Kasumi-1 (cell line): ENCODE measurements around the gene CXADR.
A peak's percentile ranks its signal among the peaks of the same experiment; 100 is the strongest.
"Not testable (repeated sequence)": the region's sequence is repeated elsewhere in the genome, so short reads cannot be mapped to it uniquely, and the experiment has no call there.

Experiments
- DNase-seq, 2 experiments: peaks; one replicate each; lab custom pipeline; 2025; lab: John Stamatoyannopoulos, UW

The CXADR gene

DNA sequence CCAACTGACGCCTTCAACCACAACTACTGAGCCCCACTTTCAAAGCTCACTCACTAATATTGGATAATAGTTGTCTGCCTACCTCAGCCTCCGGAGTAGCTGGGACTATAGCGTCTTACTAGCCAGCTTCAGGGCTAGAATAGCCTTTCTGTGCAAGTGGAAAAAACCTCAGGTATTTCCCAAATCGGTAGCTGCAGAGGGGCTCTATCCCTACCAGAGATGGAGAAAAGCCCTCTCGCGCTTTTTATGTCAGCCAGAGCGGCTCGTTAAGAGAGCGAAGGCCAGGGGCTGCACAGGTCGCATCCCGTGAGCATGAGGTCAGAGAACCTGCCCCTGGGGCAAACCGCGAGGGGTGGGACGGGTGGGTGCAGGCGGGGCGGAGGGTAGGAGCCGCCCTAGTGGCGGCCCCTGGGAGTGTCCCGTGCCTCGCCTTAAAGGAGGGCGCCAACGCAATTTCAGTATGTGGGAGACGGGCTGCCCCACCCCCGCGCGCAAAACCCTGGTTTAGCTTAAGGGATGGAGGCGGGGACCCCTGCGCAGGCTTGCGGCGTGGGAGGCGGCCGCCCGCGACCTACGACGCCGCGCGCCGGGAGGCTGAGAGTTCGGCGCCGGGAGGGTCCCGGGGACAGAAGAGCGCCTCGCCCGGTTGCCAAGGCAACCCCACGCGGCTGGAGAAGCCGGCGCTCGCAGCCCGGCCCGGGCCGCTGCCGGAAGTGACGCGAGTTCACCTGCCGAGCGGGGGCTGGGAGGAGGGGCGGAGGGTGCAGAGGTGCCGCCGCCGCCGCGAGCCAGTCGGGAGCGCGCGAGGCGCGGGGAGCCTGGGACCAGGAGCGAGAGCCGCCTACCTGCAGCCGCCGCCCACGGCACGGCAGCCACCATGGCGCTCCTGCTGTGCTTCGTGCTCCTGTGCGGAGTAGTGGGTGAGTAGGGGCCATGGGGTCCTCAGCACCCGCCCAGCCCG is at the start of gene CXADR:
CXADR (plus strand) TSS at position 791 of the 961 bp plus-strand sequence; CDS start at position 878, 87 bp downstream.
- peak; percentile 46 to 55 for DNase-seq

DNA sequence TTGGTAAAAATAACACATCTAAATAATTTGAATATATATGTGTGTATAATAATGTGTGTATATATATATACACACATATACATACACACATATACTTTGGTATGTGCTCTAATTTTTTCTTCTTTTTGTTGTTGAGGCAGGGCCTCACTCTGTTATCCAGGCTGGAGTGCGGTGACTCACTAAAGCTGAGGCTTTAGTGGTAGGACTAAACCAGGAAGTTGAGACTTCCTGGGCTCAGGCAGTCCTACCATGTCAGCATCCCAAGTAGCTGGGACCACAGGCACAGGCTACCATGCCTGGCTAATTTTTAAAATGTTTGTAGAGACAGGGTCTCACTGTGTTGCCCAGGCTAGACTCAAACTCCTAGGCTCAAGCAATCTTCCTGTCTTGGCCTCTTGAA is 46.7 kb upstream of the CXADR start:
- DNase-seq: peak; percentile 20 to 40

DNA sequence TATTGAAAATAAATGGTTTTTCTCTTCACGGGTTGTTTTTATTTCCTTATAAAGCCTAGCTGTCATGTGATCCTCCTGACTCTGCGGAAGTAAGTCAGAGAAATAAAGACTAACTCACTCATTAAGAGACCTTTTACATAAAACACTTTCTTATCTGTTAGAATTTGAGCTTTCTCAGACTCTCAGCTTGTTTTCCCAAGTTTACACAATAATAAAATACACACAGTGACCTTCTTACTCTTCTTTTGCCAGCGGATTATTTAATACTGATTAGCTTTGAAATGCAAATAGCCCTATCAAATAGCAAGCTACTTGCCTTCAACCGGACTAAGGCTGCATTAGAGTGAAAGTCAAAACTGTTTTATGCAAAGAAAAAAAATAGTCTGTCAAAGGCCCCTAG is 45.5 kb upstream of the CXADR start:
- DNase-seq: no peak

DNA sequence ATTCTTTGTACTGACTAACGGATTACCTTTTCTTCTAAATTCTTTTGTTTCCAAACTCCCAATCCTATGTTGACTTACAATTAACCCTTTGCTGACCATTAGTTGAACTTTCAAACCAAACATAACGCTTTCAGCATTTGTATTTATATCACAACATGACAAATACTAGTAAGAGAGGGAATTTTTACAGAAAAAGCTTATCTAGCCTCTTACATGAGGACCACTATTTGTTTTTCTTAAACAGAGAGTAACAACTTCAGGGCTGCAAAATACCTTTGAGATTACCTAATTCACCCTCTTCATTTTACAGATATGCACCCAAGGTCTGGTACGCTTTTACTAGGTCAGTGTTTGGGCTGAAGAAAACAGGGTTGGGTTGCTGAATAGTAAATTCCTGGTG is 45.0 kb upstream of the CXADR start:
- no peak for DNase-seq

DNA sequence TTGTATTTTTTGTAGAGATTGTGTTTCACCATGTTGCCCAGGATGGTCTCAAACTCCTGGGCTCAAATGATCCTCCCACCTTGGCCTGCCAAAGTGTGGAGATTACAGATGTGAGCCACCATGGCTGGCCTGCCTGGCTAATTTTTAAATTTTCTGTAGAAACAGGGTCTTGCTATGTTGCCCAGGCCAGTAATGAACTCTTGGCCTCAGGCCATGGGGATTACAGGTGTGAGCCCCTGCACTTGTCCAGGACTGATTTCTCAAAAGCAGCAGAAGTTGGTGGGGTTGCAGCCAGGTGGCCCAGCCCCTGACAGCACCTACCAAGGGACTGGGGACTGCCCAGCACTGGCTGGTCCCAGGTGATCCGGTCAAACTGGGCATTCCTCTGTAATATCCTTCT is 44.1 kb upstream of the CXADR start:
- DNase-seq: no peak

DNA sequence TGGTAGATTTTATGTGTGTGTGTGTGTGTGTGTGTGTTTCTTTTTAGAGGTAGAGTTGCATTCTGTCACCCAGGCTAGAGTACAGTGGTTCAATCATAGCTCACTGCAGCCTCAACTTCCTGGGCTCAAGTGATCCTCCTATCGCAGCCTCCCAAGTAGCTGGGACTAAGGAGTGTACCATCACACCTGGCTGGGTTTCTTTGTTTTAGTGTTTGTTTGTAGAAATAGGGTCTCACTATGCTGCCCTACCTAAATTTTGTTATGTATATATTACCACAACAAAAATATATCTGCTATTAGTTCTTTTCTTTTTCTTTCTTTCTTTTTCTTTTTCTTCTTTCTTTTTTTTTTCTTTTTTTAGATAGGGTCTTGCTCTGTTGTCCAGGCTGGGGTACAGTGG is 43.1 kb upstream of the CXADR start:
- no peak for DNase-seq

DNA sequence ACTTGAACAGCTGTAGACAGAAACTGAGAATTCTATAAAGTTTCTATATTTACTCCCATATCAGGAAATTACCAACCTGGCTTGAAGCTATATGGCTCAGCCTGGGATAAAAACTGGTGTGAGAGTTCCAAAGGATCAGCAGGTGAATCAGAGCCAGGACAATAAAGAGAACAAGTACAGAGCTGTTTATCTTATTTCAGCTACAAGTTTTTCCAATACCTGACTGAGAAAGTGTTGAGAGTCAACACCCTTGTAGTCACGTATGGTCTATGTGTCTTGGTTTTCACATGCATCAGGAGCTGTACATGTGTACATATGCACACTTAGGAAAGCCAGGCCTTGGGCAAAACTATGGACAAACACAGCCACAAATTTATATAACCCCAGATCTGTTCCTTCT is 40.7 kb upstream of the CXADR start:
- no peak for DNase-seq

DNA sequence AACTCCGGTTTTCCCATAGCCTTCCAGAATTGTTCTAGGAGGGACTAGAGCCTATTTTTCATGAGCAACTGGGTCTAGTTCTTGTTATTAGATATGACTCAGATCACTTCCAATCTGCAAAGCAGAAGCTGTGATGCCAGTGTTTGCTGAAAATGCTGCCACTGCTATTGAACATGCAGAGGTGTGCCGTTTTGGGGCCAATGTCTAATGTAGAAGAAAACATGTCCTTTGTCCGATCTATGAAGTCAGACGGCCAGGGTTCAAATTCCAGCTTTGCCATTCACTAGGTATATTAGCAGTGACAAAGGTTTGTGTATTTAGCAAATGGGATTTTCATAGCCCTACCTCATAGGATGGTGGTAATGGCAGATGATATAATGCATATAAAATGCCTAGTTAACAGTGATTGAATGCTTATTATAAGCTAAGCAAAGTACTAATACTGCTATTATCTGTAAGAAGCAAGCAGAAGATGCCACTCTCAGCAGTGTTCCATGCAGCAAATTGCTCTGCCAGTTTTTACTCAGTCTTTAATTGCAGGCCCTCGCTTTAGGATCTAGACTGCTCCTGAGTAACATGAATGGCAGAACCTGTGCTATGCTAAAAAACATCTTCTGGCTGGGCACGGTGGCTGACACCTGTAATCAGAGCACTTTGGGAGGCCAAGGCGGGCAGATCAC is 40.1 kb upstream of the CXADR start:
- no peak for DNase-seq

DNA sequence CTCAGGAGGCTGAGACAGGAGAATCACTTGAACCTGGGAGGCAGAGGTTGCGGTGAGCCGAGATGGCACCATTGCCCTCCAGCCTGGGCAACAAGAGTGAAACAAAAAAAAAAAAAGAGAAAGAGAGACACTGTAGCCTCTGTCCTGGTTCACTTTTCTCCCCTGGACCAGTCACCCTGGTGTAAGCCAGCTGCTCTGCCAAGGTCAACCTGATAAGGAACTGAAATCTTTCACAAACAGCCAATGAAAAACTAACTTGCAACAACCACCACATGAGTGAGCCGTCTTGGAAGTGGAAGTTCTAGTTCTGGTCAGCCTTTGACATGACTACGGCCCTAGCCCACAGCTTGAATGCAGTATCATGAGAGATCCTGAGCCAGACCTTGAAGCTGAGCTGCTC is 36.8 kb upstream of the CXADR start:
- DNase-seq: no peak

DNA sequence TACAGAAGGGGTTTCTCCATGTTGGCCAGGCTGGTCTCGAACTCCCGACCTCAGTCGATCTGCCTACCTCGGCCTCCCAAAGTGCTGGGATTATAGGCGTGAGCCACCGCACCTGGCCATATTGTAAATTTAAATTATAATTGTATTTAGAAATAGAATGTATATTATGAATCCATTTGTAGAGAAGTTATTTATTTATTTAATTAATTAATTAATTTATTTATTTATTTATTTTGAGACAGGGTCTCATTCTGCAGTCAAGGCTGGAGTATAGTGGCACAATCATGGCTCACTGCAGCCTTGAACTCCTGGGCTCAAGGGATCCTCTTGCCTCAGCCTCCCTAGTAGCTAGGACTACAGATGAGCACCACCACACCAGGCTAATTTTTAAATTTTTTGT is 34.7 kb upstream of the CXADR start:
- DNase-seq: not testable (repeated sequence)

DNA sequence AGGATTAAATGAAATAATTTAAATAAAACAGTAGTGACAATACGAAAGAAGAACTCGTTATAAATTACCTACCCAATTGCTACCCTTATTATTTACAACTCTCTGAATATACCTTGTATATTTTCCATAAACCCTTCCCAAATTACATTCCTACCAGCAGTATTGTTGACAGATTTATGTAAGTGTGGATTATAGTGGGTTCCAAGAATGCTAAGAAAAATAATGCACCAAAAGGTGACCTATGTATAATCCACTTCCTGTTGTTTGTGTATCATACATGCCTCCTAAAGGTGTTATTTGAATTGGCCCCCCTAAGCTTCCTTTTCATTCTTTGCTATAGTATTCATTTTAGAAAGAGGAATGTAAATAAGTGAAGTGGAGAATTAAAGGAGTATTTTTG is 33.2 kb upstream of the CXADR start:
- DNase-seq: no peak

DNA sequence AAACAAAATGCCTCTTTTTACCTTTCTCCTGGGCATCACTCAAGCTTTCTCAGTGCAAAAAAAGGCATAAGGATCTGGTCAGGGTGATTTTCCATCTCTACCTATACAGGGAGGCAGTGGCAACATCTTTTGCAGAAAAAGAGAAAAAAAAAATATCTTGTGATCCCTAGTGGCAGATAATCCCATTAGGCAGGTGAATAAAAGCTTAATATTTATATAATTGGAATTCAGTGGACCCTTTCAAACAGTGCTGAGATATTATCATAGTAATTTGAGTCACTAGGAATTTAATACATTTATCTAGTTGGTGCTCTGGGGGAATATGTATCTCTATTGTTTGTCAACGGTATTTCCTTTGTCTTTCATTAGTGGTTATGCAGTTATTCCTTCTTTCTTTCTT is 29.9 kb upstream of the CXADR start:
- no peak for DNase-seq

DNA sequence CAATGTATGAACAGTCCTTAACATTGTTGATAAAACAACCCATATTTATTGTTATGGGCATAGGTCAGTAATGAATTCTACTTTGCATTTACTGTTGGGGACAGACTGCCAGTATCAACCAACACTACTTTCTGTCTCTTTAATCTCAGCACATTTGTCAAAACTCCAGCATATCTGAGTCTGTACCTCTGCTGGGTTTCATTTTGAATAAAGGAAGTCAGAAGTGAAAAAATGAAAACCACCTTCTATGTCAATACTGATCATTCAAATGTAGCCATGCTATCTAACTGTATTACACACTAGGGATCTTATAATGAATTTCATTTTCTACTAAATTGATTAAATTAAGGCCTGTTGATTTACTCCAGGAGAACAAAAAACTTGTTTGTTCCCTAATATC is 24.2 kb upstream of the CXADR start:
- no peak for DNase-seq

DNA sequence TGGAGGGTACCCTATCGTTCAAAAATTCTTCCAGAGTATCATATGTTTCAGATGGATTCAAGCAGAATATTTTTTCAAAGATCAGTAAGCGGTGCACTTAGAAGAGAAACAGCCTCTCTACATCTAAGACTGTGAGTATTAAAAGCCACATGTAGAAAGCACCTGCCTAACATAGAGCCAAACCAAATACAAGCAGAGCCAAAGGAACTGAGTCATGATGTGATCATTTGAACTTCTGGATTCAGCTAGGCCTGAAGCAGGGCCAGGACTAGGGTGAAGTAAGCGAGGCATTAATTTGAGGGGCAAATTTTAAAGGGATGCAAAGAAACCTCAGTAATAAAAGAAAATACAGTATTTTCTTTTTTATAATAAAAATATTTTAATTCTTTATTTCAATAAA is 23.3 kb upstream of the CXADR start:
- not testable (repeated sequence) for DNase-seq

DNA sequence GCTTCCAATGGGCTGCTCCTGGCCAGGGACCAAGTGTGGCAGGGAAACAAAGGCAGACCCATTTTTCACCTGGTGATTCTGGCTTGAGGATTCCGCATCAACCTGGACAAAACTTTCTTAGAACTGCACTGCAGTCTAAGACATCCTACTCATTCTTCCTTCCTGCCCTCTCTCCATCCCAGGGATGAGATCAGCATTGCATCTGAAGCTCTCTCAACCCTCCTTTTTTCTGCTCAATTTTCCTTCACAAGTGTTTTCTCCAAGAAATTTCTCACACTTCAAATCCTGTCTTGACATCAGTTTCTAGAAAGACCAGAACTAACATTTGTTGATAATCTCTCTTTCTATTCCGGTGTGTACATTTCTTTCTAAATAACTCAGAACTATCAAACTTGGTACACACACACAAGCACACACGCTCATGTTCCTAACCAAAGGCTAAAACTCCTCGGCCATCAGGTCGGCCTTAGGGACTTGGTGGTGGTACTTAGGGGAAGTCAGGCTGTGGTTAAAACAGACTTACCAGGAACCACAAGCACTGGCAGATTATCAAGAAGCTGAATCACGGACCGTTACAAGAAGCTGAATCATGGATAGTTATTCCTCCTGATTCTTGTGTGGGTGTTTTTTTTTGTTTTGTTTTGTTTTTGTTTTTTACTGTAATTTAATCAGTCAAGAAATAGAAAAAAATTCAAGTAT is 21.0 kb upstream of the CXADR start:
- DNase-seq: peak; percentile 43 to 52

DNA sequence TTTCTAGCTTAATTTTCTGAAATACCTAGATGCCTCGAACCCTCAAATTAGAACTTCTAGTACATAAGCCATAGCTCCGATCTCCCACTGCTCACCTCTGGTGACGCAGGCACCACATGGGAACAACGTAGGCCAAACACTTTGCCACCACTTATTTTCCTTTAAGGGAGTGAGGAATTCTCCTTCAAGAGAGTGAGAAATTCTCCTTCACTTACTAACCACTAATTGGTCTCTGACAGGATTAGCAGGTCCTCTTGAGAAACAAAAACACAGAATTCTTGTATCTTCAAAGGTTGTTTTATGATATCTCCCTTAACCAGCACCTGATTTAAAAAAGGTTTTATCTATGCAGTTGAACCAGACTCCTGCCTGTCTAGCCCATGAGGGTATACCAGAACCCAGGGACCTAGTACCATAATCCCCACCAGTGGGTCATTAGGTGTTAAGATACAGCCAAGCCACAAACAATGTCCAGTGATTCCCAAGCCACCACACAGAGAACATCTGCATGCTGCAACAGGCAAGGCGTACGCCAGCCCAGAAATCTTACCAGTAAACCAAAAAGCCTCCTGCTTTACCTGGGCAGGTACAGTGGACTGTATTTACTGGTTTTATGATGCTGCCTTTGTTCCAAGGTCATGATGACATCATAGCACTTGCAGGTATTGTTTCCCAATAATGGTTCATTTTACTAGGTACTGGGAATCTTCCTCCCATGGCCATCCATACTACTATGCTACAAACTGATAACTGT is 20.3 kb upstream of the CXADR start:
- DNase-seq: no peak

DNA sequence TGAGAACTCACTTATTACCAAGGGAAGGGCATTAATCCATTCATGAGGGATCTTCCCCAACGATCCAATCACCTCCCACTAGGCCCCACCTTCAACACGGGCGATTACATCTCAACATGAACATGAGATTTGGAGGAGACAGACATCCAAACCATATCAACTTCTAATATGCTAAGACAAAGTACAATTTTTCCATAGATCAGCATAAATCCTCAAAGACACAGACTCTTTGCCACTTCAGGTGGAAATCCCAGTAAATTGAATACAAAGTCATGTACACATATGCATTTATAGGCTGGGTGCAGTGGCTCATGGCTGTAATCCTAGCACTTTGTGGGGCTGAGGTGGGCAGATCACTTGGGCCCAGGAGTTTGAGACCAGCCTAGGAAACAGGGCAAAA is 18.8 kb upstream of the CXADR start:
- DNase-seq: no peak

DNA sequence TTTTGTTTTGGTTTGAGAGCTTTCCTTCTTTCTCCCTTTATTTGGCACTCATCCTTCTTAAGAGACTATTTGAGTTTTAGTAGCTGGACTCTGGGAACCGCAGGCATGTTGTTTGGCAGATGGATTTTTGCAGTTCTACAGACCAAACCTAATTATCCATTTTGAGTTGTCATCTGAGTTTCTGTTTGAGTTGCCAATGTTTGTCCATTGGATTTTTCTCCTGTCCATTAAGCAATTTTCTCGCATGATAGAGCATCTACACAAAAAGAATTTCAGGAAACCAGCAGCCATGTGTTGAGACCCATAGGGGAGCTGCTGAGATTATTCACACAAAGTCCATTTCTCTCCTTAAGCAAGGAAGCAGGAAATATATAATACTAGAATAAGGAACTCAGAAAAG is 17.2 kb upstream of the CXADR start:
- no peak for DNase-seq

DNA sequence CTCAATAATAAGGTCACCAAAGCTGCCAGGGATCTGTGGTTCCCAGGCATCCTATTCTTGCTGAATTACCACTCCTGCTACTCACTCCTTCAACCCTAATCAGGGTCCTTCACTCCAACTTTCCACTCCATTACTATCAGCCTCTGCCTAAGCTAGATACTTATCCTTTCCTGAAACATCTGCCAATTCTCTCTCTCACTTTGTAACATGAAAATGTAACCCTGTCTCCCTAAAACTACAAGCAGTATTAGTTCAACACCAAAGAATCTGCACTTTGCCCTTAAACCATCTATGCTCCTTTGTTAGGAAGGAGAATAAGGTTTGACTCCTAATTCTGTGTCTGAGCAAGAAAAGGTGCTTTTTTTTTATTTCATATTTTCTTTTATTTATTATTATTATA is 15.5 kb upstream of the CXADR start:
- DNase-seq: no peak

DNA sequence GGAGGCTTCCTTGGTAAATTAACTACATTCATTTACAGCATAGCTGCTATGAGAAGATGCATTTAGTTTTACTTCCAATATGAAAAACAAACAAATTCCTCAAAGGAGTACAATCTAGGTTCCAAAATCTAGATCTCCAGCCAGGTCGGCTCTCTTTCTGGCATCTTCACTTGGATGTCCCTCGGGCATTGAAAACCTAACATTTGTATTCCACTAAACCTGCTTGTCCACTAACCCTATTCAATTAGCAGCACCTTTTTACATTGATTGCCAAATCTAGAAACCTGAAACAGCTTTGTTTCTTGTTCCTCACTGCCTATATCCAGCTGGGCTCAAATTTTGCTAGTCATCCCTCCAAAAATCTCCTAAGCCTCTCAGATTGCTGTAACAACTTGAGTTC is 14.3 kb upstream of the CXADR start:
- no peak for DNase-seq

DNA sequence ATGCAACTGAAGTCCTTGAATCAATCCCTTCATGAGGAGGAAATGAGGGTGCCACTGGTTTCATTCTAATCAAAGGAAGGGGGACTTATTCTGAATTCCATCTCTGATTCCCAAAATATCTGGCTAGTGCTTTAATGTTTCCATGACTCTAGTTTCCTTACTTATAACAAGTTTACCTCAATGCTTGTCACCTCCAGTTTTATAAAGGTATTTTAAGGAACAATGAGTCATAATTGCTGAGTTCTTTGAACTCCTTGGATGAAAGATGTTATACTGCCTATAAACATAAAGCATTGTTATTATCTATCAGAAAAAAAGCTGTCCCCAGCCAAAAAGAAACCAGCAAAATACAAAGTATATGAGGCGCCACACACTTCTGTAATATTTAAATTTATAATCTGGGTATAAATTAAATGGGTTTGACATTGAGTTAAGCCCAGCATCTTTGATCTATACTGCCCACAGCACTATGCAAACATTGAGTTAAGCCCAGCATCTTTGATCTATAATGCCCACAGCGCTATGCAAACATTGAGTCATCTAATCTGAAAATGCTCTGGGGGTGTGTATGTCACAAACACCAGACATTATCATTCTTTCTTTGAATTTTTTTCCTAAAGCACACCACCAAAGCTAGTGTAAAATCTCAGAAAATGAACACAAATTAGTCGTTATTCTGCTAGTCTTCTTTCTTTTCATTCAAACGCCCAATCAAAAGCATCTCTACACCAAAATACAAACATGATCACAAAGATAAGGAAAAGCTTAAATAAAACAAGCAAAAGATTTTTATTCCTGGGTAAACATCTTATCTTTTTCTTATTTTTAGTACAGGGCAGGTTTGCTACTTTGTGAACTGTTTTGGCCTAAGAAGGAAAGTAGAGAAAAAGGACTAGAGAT is 11.5 kb upstream of the CXADR start:
- no peak for DNase-seq
